ENCODE measurements around the gene TMPRSS7.

GRCh38 chr3:112119962-112120836 lies 85.7 kb downstream of the TMPRSS7 start:
- TF ChIP-seq YY1 (IDR thresholded peaks at IDR 0.05; ENCODE audit: low read depth, low read length) (no peak), CTCF (IDR thresholded peaks at IDR 0.05; ENCODE audit: control extremely low read depth in 1 of 3, insufficient read depth in 1 of 3, low read depth in 1 of 3, low read length in 3 of 3) (no peak), BACH1 (IDR thresholded peaks at IDR 0.05; ENCODE audit: low read length) (no peak), GABPA (IDR thresholded peaks at IDR 0.05; ENCODE audit: borderline replicate concordance, insufficient read depth, low read length) (no peak), TCF12 (IDR thresholded peaks at IDR 0.05; ENCODE audit: low read depth, low read length) (no peak), POLR2AphosphoS5 (IDR thresholded peaks at IDR 0.05; ENCODE audit: low read depth, low read length) (no peak), TEAD4 (IDR thresholded peaks at IDR 0.05; ENCODE audit: low read depth, low read length) (no peak), POLR2A (IDR thresholded peaks at IDR 0.05; ENCODE audit: control extremely low read depth in 1 of 2, low read depth in 2 of 2, low read length in 2 of 2) (no peak)
